Fibroblast of lung (primary cell): ENCODE data around the gene ZBTB7C. TPM values are rescaled to one million over a fixed set of nuclear protein-coding genes. Genes with fewer than 3 reads are reported as not detected.

Experiments used
- DNase-seq, 2 donors: peaks; one replicate each; pipeline versions ENCODE4 v3.0.0 to v3.0.0-alpha.2; 2010; ENCODE audit warnings: low read depth in 2 of 2
- H2AFZ ChIP-seq: 2 replicates; pipeline ENCODE4 v1.5.1; 2012; ENCODE audit warnings: low read length, control low read depth, inconsistent platforms
- H3K27ac ChIP-seq: 2 replicates; pipeline ENCODE4 v1.5.1; 2011; ENCODE audit warnings: low read length, control low read depth; ENCODE audit not compliant: insufficient read depth
- H3K27me3 ChIP-seq: 2 replicates; pipeline ENCODE4 v1.5.1; 2011; ENCODE audit warnings: mild to moderate bottlenecking, low read length; ENCODE audit not compliant: control insufficient read depth, insufficient read depth
- H3K36me3 ChIP-seq: 2 replicates; pipeline ENCODE4 v1.5.1; 2011; ENCODE audit warnings: low read length; ENCODE audit not compliant: control insufficient read depth, insufficient read depth
- H3K4me1 ChIP-seq: 2 replicates; pipeline ENCODE4 v1.5.1; 2011; ENCODE audit warnings: low read length; ENCODE audit not compliant: control insufficient read depth, insufficient read depth; ENCODE audit errors: extremely low read depth
- H3K4me2 ChIP-seq: 2 replicates; pipeline ENCODE4 v1.5.1; 2011; ENCODE audit warnings: low read length, control low read depth; ENCODE audit not compliant: insufficient read depth; ENCODE audit errors: extremely low read depth
- H3K4me3 ChIP-seq, 4 experiments: fragments of 200-600 bp in 1 of 4; sonication (generic) in 1 of 4; replicated peaks in 1 of 4; 2 replicates each; pipeline ENCODE4 v1.5.1; 2011 to 2016; ENCODE audit warnings: low read length in 4 of 4, low read depth in 3 of 4, mild to moderate bottlenecking in 3 of 4, control low read depth in 2 of 4, inconsistent platforms in 1 of 4, mixed read lengths in 1 of 4; ENCODE audit not compliant: insufficient read depth in 1 of 4; ENCODE audit errors: control extremely low read depth in 1 of 4
- H3K79me2 ChIP-seq: 2 replicates; pipeline ENCODE4 v1.5.1; 2012; ENCODE audit warnings: mild to moderate bottlenecking, low read length, inconsistent platforms; ENCODE audit not compliant: control insufficient read depth, insufficient read depth
- H3K9ac ChIP-seq: 2 replicates; pipeline ENCODE4 v1.5.1; 2011; ENCODE audit warnings: mild to moderate bottlenecking, low read length, control low read depth; ENCODE audit not compliant: insufficient read depth
- H3K9me3 ChIP-seq: 2 replicates; pipeline ENCODE4 v1.5.1; 2012; ENCODE audit warnings: low read depth, low read length; ENCODE audit not compliant: control insufficient read depth, insufficient read depth
- H4K20me1 ChIP-seq: 2 replicates; pipeline ENCODE4 v1.5.1; 2011; ENCODE audit warnings: low read length; ENCODE audit not compliant: control insufficient read depth, insufficient read depth; ENCODE audit errors: extremely low read depth
- CTCF ChIP-seq, 2 donors: IDR thresholded peaks in 1 of 2; conservative IDR thresholded peaks in 1 of 2; 1 replicate in 1 of 2; 2 replicates in 1 of 2; pipeline ENCODE4 v1.5.1; 2011 to 2012; ENCODE audit warnings: low read length in 2 of 2, control low read depth in 1 of 2, inconsistent platforms in 1 of 2, low read depth in 1 of 2, mild to moderate bottlenecking in 1 of 2
- EZH2 ChIP-seq: IDR thresholded peaks from 2 replicates; pipeline ENCODE4 v1.5.1; 2012; ENCODE audit warnings: low read length, control low read depth, mild to moderate bottlenecking; ENCODE audit errors: missing control alignments
- polyA plus RNA-seq, 2 donors: library from polyadenylated mRNA; depleted of rRNA in 1 of 2; stranded (reverse) in 1 of 2; unstranded in 1 of 2; fragments of >200 nt; gene quantifications; 2 replicates each; pipeline ENCODE4 v1.2.1, GENCODE V29; 2011 to 2012; ENCODE audit warnings: missing spikeins in 1 of 2
- total RNA-seq: library from RNA; depleted of rRNA; stranded (reverse); fragments of >200 nt; gene quantifications from 2 replicates; pipeline ENCODE4 v1.2.1, GENCODE V29; 2014

Gene ZBTB7C
- total and polyA plus RNA-seq, 2 donors (not counting 1 experiment from before 2014, with no cell fraction given), result 0.19 to 0.33 TPM

- Histone ChIP-seq H3K9me3 (no peaks in the 10 kb centered on the region), H3K36me3 (no peaks in the 10 kb centered on the region), H3K79me2 (no peaks in the 10 kb centered on the region), H3K4me2 (no peak overlapping the region), H3K27me3 (peaks cover 14% of the 10 kb centered on the region), H3K4me3 (no peak overlapping the region), H3K9ac (no peak overlapping the region), H3K27ac (no peak overlapping the region), H2AFZ (no peak overlapping the region), H4K20me1 (no peaks in the 10 kb centered on the region), H3K4me1 (no peaks in the 10 kb centered on the region)
- TF ChIP-seq CTCF (conservative IDR thresholded peaks at IDR 0.05 in 1 of 2, IDR thresholded peaks at IDR 0.05 in 1 of 2; ENCODE audit: low read depth in 1 of 2, low read length in 2 of 2), result no peak
- TF ChIP-seq EZH2, result no peak
- DNase-seq, result no peak
These were observed 268.5 kb downstream of the ZBTB7C start for GRCh38 chr18:48140731-48141130.

DNA sequence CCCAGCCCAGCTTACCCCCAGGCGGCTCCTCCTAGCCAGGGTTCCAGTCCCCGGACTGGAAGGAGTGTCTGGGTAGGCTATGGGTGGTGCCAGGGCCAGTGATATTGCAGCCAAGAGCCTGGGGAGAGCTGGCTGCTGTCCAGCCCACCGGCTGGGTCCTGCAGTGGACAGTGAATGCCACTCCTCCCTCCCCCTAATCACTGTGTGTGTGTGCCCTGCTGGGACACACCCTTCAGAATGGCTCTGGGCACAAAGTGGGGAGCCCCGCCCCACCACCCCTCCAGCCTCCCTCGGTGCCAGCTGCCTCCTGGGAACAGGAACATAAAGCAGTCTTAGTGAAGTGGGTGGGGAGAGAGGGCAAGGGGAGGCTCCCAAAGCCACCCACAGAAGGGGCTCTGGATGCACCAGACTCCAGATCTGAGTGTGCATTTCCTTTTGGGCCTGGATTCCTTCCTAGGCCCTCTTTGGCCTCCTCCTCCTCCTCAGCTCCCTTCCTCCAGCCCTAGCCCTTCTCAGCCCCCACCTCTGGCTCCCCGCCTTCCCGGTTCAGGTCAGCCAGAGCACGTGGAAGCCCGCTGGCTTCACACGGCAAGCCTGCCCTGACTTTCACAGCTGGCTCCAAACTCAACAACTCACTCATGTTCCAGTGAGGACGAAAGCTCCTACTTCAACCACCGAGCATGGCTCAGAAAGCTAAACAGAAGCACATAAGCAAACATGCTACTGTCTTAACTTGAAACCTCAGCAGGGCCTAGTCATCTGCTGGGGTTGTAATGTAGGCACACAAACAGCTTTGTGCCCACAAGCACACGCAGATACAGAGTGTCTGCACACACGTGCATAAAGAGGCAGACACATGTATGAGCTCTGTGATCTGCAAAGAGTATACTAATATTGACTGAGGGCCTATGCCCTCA lies 269.5 kb downstream of the ZBTB7C start:
- H3K27ac ChIP-seq, result no peak overlapping the region
- no peak for DNase-seq
- H3K79me2 ChIP-seq, result no peaks in the 10 kb centered on the region
- no peak overlapping the region for H3K9ac ChIP-seq
- peaks cover 23% of the 10 kb centered on the region for H3K27me3 ChIP-seq
- H3K4me3 ChIP-seq, result no peak overlapping the region
- H2AFZ ChIP-seq, result no peak overlapping the region
- H3K36me3 ChIP-seq, result no peaks in the 10 kb centered on the region
- no peaks in the 10 kb centered on the region for H4K20me1 ChIP-seq
- TF ChIP-seq EZH2, result no peak
- no peak for TF ChIP-seq CTCF (conservative IDR thresholded peaks at IDR 0.05 in 1 of 2, IDR thresholded peaks at IDR 0.05 in 1 of 2; ENCODE audit: low read depth in 1 of 2, low read length in 2 of 2)
- no peaks in the 10 kb centered on the region for H3K9me3 ChIP-seq
- no peak overlapping the region for H3K4me2 ChIP-seq
- no peaks in the 10 kb centered on the region for H3K4me1 ChIP-seq

DNA sequence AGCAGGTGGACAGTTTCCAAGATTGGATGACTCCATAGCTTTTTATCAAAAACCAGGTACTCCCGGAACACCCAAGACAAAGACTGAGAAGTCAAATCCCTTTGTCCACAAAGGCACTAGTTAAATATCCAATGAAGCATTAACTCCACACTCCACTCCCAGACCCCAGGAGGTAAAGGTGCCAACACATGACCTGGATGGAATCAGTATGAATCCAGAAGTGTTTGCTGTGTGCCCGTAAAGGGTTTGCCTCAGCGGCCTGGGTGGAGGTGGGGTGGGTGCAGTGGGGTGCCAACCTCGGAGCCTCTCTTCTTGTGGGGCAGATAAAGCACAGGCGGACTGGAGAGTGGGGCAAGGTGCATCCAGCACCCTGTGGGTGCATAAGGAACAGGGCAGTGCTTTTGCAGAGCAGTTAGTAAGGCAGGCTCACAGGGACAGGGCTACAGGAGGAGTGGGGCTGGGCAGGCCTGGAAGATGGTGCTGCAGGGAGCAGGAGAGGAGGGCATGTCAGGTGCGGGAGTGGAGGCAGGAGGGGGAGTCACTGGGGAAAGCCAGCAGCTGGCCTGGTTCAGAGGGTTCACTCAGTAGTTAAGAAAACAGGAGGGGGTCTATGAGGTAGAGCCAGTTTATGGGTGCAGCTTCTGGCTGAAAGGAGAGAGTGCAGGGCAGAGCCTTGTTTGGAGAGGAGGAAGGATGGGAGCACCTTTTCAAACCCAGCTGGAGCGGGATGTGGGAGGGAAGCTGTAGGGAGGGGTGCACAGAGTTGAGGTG lies 270.3 kb downstream of the ZBTB7C start:
- no peak for TF ChIP-seq CTCF (conservative IDR thresholded peaks at IDR 0.05 in 1 of 2, IDR thresholded peaks at IDR 0.05 in 1 of 2; ENCODE audit: low read depth in 1 of 2, low read length in 2 of 2)
- no peak for TF ChIP-seq EZH2
- H4K20me1 ChIP-seq, result no peaks in the 10 kb centered on the region
- no peaks in the 10 kb centered on the region for H3K4me1 ChIP-seq
- H3K27me3 ChIP-seq, result peaks cover 28% of the 10 kb centered on the region
- H3K9ac ChIP-seq, result no peak overlapping the region
- H3K4me3 ChIP-seq, result no peak overlapping the region
- no peaks in the 10 kb centered on the region for H3K36me3 ChIP-seq
- H3K79me2 ChIP-seq, result no peaks in the 10 kb centered on the region
- H3K27ac ChIP-seq, result no peak overlapping the region
- H2AFZ ChIP-seq, result no peak overlapping the region
- H3K4me2 ChIP-seq, result no peak overlapping the region
- no peak for DNase-seq
- H3K9me3 ChIP-seq, result no peaks in the 10 kb centered on the region
